Inflammatory macrophage (primary cell): ENCODE data around the gene FANCI.

ENCODE experiments used
- DNase-seq, 2 donors: peaks; one replicate each; pipeline ENCODE4 v3.0.0-alpha.2; 2020 to 2022

FANCI gene

GRCh38 chr15:89307791-89308190 lies 64.0 kb downstream of the FANCI start:
- DNase-seq, result peak in 1 of 2 donors; percentile 10

GRCh38 chr15:89308236-89308635 lies 64.5 kb downstream of the FANCI start:
- peak; percentile 15 to 61 for DNase-seq

DNA sequence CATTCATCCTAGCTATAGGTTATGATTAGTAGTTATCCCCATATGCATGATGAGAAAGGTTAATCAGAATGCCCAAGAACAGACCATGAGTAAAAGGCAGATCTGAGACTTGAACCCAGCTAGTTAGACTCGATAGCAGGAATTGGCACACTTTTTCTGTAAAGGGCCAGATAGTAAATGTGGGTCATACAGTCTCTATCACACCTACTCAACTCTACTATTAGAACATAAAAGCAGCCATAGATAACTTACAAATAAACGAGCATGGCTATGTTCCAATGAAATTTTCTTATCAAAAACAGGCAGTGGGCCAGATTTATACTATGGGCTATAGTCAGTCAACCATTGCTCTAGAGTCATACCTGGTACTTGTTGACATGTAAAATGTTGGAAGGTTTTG lies 66.2 kb downstream of the FANCI start:
- DNase-seq, result no peak

DNA sequence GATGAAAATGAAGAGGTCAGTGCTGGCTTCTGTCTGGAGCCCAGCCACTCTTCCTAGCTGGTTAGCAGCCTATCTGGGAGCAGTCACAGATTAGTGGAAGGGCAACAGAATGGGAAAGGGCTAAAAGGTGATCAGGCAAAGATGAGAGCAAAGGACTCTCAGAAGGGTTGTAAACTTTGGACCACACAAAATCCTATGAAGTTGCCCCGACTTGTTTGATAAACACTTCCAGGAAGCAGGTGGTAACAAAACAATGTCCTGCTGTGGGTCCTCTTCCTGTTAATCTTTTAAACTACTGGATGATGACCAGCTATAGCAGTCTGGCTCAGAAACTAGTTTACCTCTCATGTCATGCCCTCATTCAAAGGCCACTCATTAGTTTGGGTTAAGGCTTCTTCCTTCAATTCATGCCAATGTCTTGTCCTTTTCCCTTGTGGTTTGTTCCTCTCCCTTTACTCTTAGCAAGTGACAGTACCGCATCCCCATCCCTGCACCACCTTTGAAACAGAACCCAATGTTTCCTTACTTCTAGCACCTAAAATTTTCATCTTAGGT lies 71.7 kb downstream of the FANCI start:
- DNase-seq, result no peak

DNA sequence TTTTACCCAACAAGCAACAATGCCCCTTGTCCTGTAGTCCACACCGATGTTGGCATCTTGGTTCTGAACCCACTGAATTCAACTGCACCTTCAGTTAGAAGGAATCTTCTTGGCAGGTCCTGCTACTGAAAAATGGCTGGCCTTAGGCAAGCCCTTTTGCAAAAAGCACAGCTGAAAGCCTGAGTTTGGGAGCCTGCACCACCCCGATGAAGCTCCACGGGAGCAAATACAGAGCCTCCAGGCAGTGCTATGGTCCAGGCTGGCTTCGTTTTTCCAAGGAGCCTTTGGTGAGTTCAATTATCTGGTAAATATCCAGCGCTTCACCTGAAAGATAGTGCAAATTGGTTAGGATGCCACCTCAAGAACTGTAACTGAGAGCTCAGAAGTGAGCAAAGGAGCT lies 72.7 kb downstream of the FANCI start:
- no peak for DNase-seq

DNA sequence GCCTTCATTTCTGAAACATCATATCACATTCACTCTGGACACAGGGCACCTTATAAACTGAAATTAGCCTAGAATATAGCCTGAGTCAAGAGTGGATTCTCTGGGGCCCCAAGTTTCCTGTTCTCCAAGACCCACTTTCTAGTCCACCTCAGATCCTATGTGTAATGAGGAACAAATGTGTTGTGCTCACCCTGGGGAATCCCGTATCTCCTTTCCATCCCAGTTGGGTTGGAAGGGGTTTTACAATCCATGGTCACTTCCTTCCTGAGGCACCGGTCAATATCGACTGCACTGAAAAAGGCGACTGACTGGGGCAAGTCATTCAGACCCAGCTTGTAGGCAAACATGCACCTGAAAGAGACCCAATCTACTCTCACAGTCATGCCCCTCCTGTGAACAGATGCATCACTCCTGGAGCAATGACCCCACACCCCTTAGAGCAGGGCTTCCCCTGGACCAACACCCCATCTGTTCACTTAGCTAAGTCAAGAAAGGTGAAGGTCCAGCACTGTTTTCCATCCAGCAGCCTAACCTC lies 73.5 kb downstream of the FANCI start:
- no peak for DNase-seq

GRCh38 chr15:89319678-89320077 lies 75.9 kb downstream of the FANCI start:
- DNase-seq, result no peak

- no peak for DNase-seq
These were observed 76.4 kb downstream of the FANCI start for GRCh38 chr15:89320200-89320599.

DNA sequence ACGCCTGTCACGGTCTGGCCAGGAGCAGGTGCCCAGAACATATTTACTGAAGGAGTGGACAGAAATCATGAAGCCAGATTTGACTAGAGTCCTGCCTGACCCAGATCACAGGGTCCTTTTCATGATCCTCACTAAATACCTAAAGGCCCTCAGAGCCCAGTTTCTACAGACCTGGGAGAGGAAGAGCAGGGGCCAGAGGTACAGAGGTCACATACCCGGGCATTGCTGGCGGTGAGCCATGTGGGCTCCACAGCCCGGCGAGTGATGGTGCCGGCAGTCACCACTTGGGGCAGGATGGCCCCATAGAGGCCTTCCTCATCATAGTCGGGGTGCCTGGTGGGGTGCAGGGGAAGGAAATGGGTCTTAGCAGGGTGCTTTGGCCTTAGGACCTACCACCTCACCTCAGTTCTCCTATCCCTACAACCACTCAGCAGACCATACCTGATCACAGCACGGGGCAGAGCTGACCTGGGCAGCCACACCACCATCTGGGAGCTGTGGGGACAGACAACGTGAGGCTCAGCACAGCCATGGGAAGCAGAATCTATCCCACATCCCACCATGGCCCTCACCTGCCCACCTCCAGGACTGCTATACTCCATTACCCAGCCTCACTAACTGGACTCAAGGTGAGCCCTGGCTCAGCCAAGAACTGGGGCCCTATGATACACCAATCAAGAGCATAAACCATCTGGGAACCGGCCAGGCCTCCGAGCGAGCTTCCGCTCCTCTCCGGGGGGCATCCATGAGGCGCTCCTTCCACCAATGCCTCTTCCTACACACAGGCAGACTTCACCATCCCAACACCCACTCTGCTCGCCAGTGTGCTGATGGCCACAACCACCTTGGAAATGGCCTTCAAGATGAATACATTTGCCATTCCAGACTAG lies 78.0 kb downstream of the FANCI start:
- DNase-seq, result no peak

GRCh38 chr15:89322822-89323221 lies 79.0 kb downstream of the FANCI start:
- no peak for DNase-seq

- DNase-seq, result no peak
These were observed 80.0 kb downstream of the FANCI start for GRCh38 chr15:89323825-89324224.

DNA sequence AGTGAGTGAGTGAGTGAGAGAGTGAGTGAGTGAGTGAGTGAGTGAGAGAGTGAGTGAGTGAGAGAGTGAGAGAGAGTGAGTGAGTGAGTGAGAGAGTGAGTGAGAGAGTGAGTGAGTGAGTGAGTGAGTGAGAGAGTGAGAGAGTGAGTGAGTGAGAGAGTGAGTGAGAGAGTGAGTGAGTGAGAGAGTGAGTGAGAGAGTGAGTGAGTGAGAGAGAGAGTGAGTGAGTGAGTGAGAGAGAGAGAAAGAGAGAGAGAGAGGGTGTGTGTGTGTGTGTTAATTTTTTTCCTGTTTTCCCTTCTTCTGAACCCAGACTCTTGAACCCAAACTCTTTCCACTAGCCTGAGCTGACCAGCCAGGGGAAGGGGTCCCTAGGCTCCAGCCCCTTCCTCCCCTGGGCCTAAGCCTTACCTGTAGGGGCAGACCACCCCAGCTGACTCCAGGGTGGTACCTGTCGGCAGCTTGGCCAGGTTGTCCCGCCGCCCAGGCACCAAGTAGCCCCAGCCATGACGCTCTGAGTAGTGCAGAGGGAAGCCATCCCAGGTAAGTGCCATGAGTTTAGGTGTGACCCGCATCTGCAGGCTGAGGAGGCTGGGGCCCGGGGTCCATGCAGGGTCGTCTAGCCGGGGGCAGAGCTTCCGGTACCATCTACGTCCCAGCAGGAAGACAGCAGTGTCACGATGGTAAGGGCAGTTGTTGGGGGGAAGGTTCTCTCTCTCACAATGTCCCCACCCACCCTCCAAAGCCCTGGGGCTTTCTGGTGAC lies 81.4 kb downstream of the FANCI start:
- no peak for DNase-seq

- DNase-seq, result no peak
These were observed 82.5 kb downstream of the FANCI start for GRCh38 chr15:89326316-89326715.

DNA sequence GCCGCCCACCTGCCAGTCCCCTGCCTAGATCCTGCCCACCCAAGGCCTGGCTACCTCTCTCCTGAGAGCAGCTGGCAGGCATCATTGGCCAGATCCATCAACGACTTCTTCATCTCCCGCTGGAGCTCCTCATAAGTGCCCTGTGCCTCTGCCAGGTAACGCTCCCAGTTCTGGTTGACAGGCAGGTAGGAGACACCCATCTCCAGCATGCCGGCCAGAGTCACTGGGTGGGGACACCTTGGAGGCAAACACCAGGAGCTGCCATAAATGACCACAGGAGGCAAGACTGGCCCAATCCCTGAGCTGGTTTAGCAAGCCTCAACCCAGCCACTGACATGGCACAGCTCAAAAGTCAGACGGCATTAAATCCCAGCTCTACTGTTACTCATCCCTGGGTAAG lies 83.3 kb downstream of the FANCI start:
- DNase-seq, result no peak

- no peak for DNase-seq
These were observed 84.8 kb downstream of the FANCI start for GRCh38 chr15:89328398-89329254.

DNA sequence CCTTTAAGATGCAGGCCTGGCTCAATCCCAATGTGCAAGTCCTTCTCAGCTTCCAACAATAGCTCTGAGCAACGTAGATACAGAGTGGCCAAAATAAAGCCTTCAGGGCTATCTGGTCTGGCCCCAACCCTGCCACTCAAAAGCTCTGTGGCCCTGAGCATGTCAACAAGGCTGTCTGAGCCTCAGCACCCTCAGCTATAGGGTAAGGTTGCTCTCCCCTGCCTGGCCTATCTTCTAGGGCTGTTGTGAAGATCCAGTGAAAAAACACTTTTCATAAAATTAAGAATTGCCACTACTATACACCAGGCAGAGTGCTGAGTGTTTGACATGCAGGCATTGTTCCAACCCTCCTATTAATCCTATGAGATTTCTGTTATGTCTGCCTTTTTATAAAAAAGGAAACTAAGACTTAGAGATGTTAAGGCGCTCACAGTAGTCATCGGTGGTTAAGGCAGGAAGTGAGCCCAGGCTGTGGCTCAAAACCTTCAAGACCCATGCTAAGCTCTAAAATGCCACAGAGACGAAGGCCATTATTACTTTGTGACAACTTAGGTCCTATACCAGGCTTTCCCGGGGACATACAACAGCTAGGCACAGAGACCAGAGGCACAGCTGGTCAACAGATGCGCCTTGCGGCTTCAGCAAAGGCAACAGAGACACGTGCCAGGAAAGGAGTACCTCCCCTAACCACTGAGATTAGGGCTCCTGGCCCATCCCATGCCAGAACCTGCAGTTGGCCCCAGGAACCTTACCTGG lies 85.7 kb downstream of the FANCI start:
- no peak for DNase-seq

DNA sequence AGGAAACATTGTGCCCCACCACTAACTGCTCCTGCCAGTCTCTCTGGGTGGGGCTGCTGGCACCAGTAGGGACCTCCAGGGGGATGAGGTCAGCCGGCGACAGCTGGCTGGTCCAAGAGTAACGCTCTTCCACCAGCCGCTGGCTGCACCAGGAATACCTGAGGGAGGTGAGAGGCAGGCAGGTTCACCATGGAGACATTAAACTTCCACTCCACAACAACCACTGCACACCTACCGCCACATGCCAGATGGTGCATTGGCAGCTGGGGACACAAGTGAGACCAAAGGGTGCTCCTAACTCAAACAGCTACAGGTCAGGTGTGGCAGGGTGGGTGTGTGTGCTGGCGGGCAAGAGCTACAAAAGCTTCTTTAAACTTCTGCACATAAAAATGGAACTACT lies 86.3 kb downstream of the FANCI start:
- DNase-seq, result no peak

GRCh38 chr15:89330881-89331595 lies 87.3 kb downstream of the FANCI start:
- DNase-seq, result no peak

DNA sequence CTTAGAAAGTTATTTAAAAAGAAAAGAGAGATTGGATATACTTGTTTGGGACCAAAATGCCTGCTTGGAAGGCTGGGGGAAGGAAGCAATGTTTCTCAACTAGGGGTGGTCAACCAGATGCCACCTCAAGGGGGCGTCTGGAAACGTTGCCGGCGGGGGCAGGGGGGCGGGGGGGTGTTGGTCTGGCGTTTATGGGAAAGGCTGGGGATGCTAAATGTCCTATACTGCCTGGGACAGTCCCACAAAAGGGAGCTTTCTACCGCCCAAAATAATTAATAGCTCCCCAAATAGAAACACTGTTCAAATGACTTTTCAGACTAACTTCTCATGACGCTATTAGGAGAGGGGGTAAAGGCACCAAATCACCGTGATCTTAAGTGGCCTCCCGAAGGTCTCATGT lies 88.7 kb downstream of the FANCI start:
- peak in 1 of 2 donors; percentile 11 for DNase-seq

DNA sequence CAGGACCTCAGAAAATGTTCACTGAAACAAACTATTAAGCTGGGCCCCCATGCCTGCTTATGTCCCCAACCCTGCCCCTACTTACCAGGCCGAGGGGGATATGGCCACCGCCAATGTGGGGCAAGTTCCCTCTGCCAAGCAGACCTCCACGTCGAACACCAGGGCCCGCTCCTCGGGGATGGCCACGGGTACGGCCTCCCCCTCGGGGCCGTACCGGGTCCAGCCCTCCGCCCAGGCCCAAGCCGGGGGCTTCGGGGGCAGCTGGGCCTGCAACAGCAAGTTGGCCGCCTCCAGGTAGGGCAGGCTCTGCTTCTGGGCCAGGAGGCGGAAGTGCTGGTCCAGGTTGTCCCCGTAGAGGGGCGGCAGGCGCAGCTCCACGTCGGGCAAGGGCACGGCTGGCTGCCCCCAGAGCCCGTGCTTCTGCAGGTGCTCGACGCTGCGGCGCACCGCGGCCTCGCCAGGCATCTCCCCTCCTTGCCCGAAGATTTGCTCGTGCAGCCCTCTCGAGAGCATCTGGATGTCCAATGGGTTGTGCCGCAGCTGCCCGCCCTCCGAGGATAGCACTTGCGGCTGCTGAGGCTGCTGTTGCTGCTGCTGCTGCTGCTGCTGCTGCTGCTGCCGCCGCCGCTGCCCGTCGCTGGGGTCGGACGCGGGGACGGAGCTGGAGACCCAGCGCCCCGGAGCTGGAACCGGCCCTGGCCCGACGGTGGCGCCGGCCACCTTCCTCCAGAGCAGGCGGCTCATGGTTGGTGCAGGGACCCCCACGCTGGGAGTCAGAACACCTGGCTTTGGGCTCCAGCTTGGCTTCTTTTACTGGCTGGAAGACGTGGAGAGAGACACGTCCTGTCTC lies 89.5 kb downstream of the FANCI start:
- DNase-seq, result no peak
